Memory B cell (primary cell): ENCODE results near the gene MRPL17.

ENCODE experiments used
- ATAC-seq: fragments of 150-1000 bp; cut with Tn5 transposase; 2 replicates; pipeline ENCODE4 v1.10.0; 2021; ENCODE audit warnings: low read depth, mild to moderate bottlenecking, moderate library complexity
- DNase-seq, 2 donors: peaks; one replicate each; pipeline ENCODE4 v3.0.0; 2022; ENCODE audit warnings: low spot score in 2 of 2
- H3K27ac Mint-ChIP-seq: one replicate; pipeline ENCODE4 v1.8.0; 2022; ENCODE audit warnings: mild to moderate bottlenecking, moderate library complexity, mixed read lengths
- H3K27me3 Mint-ChIP-seq: one replicate; pipeline ENCODE4 v1.8.0; 2022; ENCODE audit warnings: mixed read lengths
- H3K36me3 Mint-ChIP-seq: one replicate; pipeline ENCODE4 v1.8.0; 2022; ENCODE audit warnings: mild to moderate bottlenecking, mixed read lengths
- H3K4me1 Mint-ChIP-seq: one replicate; pipeline ENCODE4 v1.8.0; 2022; ENCODE audit warnings: mixed read lengths
- H3K4me3 Mint-ChIP-seq: one replicate; pipeline ENCODE4 v1.8.0; 2022; ENCODE audit warnings: mild to moderate bottlenecking, moderate library complexity, mixed read lengths
- H3K9me3 Mint-ChIP-seq: one replicate; pipeline ENCODE4 v1.8.0; 2022; ENCODE audit warnings: mixed read lengths

MRPL17 gene

DNA sequence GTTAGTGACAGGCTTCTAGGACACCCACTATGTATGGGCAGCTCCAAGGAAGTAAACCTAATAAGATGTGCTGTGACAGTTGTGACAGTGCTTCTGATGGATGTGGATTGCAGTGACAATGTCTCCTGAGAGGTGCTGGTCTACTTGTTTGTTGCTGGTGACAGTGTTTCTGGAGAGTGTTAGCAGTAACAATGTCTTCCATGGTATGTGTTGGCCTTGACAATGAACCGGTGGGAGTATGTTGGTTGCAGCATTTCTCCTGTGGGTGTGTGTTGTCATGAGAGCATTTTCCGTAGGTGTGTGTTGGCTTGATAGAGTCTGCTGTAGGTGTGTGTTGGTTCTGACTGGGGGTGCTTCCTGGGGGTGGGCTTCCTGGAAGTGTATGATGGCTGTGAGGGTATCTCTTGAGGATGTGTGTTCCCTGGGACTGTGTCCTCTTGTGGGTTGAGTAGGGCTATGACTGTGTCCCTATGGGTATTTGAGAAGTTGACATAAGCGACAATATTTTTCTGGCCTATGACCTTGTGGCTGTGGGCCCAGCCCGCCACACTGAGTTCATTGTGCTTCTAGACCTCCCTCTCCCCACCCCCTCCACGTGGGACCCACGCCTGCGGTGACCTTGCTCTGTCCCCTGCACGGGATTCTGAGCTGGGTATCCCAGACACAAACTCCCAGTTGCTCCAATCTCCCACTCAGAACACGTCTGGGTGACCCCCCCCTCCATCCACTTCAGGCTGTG is 28.7 kb downstream of the MRPL17 start:
- no peak for DNase-seq
- Mint-ChIP-seq H3K27me3 (peaks cover 11% of the 10 kb centered on the region), H3K4me3 (no peak overlapping the region), H3K9me3 (no peaks in the 10 kb centered on the region), H3K36me3 (peaks cover 6% of the 10 kb centered on the region), H3K27ac (no peak overlapping the region), H3K4me1 (peaks cover 8% of the 10 kb centered on the region)
- no peak for ATAC-seq

DNA sequence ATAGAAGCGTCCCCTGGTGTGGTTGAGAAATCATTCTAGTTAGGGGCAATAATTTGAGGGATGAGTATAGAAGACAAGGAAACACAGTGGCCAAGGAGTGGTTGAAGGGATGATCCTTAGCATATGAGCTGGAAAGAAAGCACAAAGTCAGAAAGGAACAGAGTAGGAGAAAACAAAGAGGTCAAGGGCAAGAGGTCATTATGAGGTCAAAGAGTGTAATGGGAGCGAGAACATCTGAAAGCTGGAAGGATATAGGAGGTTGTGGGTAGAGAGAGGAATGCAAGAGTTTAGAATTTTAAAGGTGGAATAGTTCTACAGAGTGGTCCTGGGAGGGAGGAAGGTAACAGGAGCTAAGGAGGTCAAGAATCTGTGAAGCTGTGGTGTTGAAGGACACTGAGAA is 29.5 kb downstream of the MRPL17 start:
- Mint-ChIP-seq H3K4me3 (no peak overlapping the region), H3K9me3 (no peaks in the 10 kb centered on the region), H3K36me3 (peaks cover 6% of the 10 kb centered on the region), H3K27me3 (peaks cover 11% of the 10 kb centered on the region), H3K27ac (no peak overlapping the region), H3K4me1 (peaks cover 8% of the 10 kb centered on the region)
- ATAC-seq (no peak), DNase-seq (no peak)

- Mint-ChIP-seq H3K27me3 (peaks cover 11% of the 10 kb centered on the region), H3K4me1 (peaks cover 8% of the 10 kb centered on the region), H3K9me3 (no peaks in the 10 kb centered on the region), H3K36me3 (peaks cover 6% of the 10 kb centered on the region), H3K27ac (no peak overlapping the region), H3K4me3 (no peak overlapping the region)
- DNase-seq (no peak), ATAC-seq (no peak)
Observed at GRCh38 chr11:6653097-6653496, 30.0 kb downstream of the MRPL17 start.

DNA sequence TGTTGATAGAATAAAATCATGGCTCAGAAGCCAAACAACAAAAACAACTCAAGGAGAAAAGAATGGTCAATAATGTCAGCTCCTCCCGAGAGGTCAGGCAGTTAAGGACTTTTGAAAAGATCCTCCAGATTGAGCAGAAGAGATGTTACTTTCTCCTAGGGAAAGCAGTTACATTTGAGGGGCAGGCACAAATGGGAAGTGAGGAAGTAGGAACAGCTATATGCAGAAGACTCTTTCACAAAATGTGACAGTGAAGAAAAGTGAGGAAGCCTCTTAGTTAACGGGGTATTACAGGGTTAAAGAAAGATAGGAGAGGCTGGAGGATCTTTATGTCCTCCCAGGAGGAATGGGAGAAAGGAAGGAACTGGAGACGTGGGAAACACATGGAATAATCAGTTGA is 31.0 kb downstream of the MRPL17 start:
- Mint-ChIP-seq H3K27me3 (peaks cover 11% of the 10 kb centered on the region), H3K36me3 (peaks cover 6% of the 10 kb centered on the region)
- no peak for ATAC-seq

GRCh38 chr11:6650980-6651379 is 32.2 kb downstream of the MRPL17 start:
- DNase-seq (no peak), ATAC-seq (no peak)
- Mint-ChIP-seq H3K9me3 (no peaks in the 10 kb centered on the region), H3K4me1 (peaks cover 2% of the 10 kb centered on the region), H3K4me3 (no peak overlapping the region), H3K36me3 (peaks cover 1% of the 10 kb centered on the region), H3K27me3 (peaks cover 2% of the 10 kb centered on the region), H3K27ac (no peak overlapping the region)

More for the DNA sequence above, 31.0 kb downstream of the MRPL17 start:
- no peak overlapping the region for H3K27ac Mint-ChIP-seq
- H3K9me3 Mint-ChIP-seq: no peaks in the 10 kb centered on the region
- H3K4me3 Mint-ChIP-seq: no peak overlapping the region
- DNase-seq: no peak
- H3K4me1 Mint-ChIP-seq: peaks cover 8% of the 10 kb centered on the region

- Mint-ChIP-seq H3K27ac (no peak overlapping the region), H3K27me3 (no peaks in the 10 kb centered on the region), H3K4me3 (no peak overlapping the region), H3K4me1 (no peaks in the 10 kb centered on the region), H3K9me3 (no peaks in the 10 kb centered on the region), H3K36me3 (no peaks in the 10 kb centered on the region)
- ATAC-seq: no peak
- no peak for DNase-seq
Observed at GRCh38 chr11:6650104-6650503, 33.0 kb downstream of the MRPL17 start.

GRCh38 chr11:6648501-6648900 is 34.6 kb downstream of the MRPL17 start:
- Mint-ChIP-seq H3K4me3 (no peak overlapping the region), H3K9me3 (no peaks in the 10 kb centered on the region), H3K4me1 (no peaks in the 10 kb centered on the region), H3K27me3 (no peaks in the 10 kb centered on the region), H3K27ac (no peak overlapping the region), H3K36me3 (no peaks in the 10 kb centered on the region)
- DNase-seq (no peak), ATAC-seq (peak; percentile 17)

DNA sequence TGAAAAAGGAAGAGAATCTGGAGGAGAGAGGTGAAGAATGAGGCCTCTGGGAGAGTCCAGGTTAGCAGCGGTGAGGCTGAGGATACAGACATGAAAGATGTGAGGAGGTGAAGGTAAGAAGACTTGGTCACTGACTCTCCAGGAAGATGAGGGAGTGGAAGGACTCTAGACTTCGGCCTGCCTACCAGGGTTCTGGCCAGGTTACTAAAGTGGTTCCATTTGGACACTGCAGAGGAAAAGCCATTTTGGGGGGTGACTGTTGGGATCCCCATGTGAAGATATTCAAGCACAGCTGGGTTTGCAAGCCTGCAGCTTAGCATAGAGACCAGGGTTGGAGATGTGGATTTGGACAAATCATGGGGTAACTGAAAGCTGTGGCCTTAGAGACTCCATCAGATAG is 35.3 kb downstream of the MRPL17 start:
- ATAC-seq: no peak
- H3K27me3 Mint-ChIP-seq: no peaks in the 10 kb centered on the region
- DNase-seq: no peak
- no peaks in the 10 kb centered on the region for H3K4me1 Mint-ChIP-seq
- H3K4me3 Mint-ChIP-seq: no peak overlapping the region
- no peaks in the 10 kb centered on the region for H3K36me3 Mint-ChIP-seq
- no peak overlapping the region for H3K27ac Mint-ChIP-seq
- H3K9me3 Mint-ChIP-seq: no peaks in the 10 kb centered on the region

- no peaks in the 10 kb centered on the region for H3K36me3 Mint-ChIP-seq
- ATAC-seq (peak; percentile 88), DNase-seq (no peak)
- no peak overlapping the region for H3K27ac Mint-ChIP-seq
- no peak overlapping the region for H3K4me3 Mint-ChIP-seq
- no peaks in the 10 kb centered on the region for H3K27me3 Mint-ChIP-seq
- no peaks in the 10 kb centered on the region for H3K9me3 Mint-ChIP-seq
- no peaks in the 10 kb centered on the region for H3K4me1 Mint-ChIP-seq
Observed at GRCh38 chr11:6646918-6647679, 36.0 kb downstream of the MRPL17 start.

- Mint-ChIP-seq H3K27ac (no peak overlapping the region), H3K4me1 (no peaks in the 10 kb centered on the region), H3K36me3 (no peaks in the 10 kb centered on the region), H3K9me3 (no peaks in the 10 kb centered on the region), H3K27me3 (no peaks in the 10 kb centered on the region), H3K4me3 (no peak overlapping the region)
- DNase-seq: no peak
- peak; percentile 10 for ATAC-seq
Observed at GRCh38 chr11:6646576-6646917, 36.6 kb downstream of the MRPL17 start.

DNA sequence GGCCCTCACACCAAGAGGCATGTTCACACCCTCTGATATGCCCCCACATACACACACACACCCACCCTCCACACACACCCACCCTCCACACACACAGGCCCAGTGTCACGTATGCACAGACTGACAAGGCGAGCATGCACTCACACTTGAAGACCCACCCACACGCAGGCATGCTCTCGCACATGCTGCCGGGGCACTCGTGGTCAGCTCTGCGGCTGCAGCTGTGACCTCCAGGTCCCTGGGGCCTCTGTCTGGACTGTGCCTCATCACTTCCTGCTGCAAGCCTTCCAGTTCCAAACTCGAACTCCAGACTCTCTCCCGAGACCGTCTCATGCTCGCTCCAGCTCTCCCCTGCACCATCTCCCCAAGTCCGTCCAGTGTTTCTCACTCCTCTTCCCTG is 37.1 kb downstream of the MRPL17 start:
- no peak for ATAC-seq
- no peaks in the 10 kb centered on the region for H3K36me3 Mint-ChIP-seq
- H3K27ac Mint-ChIP-seq: no peak overlapping the region
- H3K4me1 Mint-ChIP-seq: no peaks in the 10 kb centered on the region
- DNase-seq: no peak
- no peaks in the 10 kb centered on the region for H3K27me3 Mint-ChIP-seq
- H3K9me3 Mint-ChIP-seq: no peaks in the 10 kb centered on the region
- H3K4me3 Mint-ChIP-seq: no peak overlapping the region

DNA sequence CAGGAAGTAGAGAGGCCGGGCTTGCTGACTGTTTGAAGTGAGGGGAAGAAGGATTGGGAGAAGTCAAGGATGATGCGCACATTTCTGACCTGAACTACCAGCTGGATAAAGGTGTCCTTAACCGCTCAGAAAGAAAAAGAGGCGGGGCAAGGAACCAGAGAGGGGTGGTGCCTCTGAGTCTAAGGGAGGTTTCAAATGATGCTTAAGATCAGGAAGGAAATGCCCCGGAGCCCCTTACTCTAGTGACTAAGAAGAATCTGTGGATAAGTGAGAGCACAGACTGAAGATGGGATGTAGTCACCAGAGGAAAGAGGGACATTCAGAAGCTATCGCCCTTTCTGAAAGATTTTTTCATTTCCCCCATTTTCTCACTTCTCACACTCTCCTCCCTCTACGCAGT is 40.2 kb downstream of the MRPL17 start:
- no peak for ATAC-seq
- Mint-ChIP-seq H3K36me3 (no peaks in the 10 kb centered on the region), H3K9me3 (no peaks in the 10 kb centered on the region), H3K27me3 (no peaks in the 10 kb centered on the region), H3K4me3 (no peak overlapping the region), H3K27ac (no peak overlapping the region), H3K4me1 (peaks cover 3% of the 10 kb centered on the region)
- no peak for DNase-seq

GRCh38 chr11:6640985-6641701 is 42.0 kb downstream of the MRPL17 start:
- H3K27me3 Mint-ChIP-seq: no peaks in the 10 kb centered on the region
- no peak overlapping the region for H3K4me3 Mint-ChIP-seq
- no peak for ATAC-seq
- no peaks in the 10 kb centered on the region for H3K36me3 Mint-ChIP-seq
- no peaks in the 10 kb centered on the region for H3K9me3 Mint-ChIP-seq
- DNase-seq: no peak
- no peak overlapping the region for H3K27ac Mint-ChIP-seq
- peaks cover 3% of the 10 kb centered on the region for H3K4me1 Mint-ChIP-seq
